ENCODE results near the gene EDEM2.

DNA sequence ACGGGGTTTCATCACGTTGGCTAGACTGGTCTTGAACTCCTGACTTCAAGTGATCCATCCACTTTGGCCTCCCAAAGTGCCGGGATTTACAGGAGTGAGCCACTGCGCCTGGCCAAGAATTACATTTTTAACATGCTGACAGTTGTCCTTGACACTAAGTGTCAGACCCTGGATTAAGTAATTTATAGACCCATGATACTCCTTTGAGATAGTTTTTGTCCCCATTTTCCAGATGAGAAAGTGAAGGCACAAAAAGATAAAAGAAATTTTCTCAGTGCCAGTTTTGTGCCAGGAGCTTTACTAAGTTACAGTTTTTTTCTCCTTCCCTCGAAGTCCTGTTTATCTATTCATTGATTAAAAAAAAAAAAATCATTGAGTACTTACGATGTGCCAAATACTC is 9.8 kb upstream of the EDEM2 start:
- TF ChIP-seq CTCF (conservative IDR thresholded peaks at IDR 0.05; ENCODE audit: low read depth, low read length), result no peak
- TF ChIP-seq EZH2 (IDR thresholded peaks at IDR 0.05; ENCODE audit: low read length, unreplicated experiment), result no peak
- TF ChIP-seq EZH2phosphoT487 (IDR thresholded peaks at IDR 0.05; ENCODE audit: borderline replicate concordance, low read length), result no peak

All from PC-3 (cell line).